DND-41 (cell line): ENCODE results near the gene PPME1.

Experiments
- EZH2 ChIP-seq: IDR thresholded peaks from 3 replicates; pipeline ENCODE4 v1.6.1; 2012; ENCODE audit warnings: borderline replicate concordance, low read depth, mild to moderate bottlenecking, moderate library complexity, low read length, inconsistent platforms; ENCODE audit not compliant: severe bottlenecking
- TF ChIP-seq, protein P1 (sequence below): IDR thresholded peaks from 2 replicates; pipeline ENCODE4 v1.5.1; 2012; ENCODE audit warnings: borderline replicate concordance, low read length, moderate library complexity, mild to moderate bottlenecking; ENCODE audit not compliant: poor library complexity, severe bottlenecking; ENCODE audit errors: extremely low read depth

- TF ChIP-seq, protein P1, sequence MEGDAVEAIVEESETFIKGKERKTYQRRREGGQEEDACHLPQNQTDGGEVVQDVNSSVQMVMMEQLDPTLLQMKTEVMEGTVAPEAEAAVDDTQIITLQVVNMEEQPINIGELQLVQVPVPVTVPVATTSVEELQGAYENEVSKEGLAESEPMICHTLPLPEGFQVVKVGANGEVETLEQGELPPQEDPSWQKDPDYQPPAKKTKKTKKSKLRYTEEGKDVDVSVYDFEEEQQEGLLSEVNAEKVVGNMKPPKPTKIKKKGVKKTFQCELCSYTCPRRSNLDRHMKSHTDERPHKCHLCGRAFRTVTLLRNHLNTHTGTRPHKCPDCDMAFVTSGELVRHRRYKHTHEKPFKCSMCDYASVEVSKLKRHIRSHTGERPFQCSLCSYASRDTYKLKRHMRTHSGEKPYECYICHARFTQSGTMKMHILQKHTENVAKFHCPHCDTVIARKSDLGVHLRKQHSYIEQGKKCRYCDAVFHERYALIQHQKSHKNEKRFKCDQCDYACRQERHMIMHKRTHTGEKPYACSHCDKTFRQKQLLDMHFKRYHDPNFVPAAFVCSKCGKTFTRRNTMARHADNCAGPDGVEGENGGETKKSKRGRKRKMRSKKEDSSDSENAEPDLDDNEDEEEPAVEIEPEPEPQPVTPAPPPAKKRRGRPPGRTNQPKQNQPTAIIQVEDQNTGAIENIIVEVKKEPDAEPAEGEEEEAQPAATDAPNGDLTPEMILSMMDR, result no peak
- TF ChIP-seq EZH2, result no peak
These were observed 54.5 kb downstream of the PPME1 start for GRCh38 chr11:74225565-74225964.
